SIG-M5 (cell line): Measurements from ENCODE around the gene DICER1.
"Not testable (repeated sequence)": the region's sequence is repeated elsewhere in the genome, so short reads cannot be mapped to it uniquely, and the experiment has no call there.

Experiments
- DNase-seq: peaks from one replicate; lab custom pipeline; 2025; lab: John Stamatoyannopoulos, UW

Gene DICER1

DNA sequence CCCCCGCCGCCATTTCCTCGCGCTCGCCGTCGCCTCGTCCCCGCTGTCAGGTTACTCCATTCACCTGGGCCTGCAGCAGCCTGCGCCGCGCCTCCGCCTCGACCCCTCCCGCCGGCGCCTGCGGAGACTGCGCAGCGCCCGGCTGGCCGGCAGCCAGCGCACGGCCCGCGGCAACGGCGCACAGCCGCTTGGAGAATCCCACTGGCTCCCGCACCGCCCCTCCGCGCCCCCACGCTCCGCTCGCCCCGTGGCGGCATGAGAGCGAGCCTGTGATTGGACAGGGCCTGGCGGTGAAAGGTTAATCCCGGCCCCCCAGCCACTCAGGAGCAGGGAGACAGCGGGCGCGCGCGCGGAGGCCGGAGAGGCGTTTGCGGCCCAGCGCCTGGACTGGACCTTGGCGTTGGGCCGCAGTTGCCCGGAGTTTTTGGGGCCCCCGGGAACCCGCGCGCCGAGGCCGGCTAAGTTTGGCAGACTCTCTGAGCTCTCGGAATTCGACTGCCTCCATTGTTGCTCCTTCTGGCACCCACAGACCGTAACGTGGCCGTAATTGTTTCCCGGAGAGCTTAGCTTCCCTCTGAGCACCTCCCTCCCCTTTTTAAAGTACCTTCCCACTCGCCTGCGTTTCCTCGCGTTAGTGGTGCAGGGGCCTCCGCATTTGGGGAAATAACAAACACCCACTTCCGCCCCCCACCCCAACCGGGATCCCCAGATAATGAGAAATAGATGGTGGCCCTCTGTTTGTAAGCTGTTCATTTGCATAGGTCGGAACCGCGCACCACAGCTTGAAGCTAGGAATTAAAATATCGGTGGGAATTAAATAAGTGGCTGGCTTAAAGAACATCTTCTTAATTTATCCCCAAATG is at the start of gene DICER1:
TSS of gene DICER1 (minus strand) at position 203 of the 863 bp plus-strand sequence. CDS start 24,071 bp downstream, outside the sequence.
- peak; percentile 4 for DNase-seq

GRCh38 chr14:95206534-95206933 is 49.2 kb upstream of the DICER1 start:
- no peak for DNase-seq

GRCh38 chr14:95204705-95205104 is 47.4 kb upstream of the DICER1 start:
- no peak for DNase-seq

GRCh38 chr14:95201745-95202144 is 44.4 kb upstream of the DICER1 start:
- not testable (repeated sequence) for DNase-seq

GRCh38 chr14:95200404-95200803 is 43.1 kb upstream of the DICER1 start:
- DNase-seq = no peak

DNA sequence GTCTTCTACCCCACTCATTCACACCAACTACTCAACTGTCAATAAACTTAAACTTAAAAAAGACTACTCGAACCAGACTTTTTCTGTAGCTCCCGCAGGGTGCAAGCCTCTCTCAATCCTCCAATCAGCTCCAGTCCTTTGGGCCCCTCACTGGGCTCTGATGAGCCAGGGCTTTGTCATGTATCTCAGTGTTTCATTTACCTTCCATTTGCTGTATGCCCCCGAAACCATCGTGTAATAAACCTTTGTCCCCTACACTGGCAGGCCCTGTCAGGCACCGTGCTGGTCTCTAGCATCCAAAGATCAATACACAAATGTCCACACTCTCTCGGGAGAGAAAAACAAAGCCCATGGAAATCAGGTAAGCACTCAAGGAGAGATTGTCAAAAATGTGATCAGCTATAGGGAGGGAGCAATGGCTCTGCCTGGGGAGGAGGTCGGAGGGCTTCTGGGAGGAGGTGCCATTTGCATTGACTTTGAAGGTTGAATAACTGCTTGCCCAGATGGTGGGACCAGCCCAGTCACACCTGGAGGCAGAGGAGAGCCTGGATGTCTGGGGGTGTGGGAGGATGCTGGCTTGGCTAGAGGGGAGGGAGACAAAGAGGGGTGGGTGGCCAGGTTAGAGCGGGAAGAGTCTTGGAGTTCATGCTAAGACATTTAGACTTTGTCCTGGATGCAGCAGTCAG is 42.1 kb upstream of the DICER1 start:
- DNase-seq = no peak

- no peak for DNase-seq
Observed at GRCh38 chr14:95198320-95198719, 41.0 kb upstream of the DICER1 start.

- no peak for DNase-seq
Observed at GRCh38 chr14:95197551-95197950, 40.2 kb upstream of the DICER1 start.

- DNase-seq = no peak
Observed at GRCh38 chr14:95196826-95197545, 39.7 kb upstream of the DICER1 start.

DNA sequence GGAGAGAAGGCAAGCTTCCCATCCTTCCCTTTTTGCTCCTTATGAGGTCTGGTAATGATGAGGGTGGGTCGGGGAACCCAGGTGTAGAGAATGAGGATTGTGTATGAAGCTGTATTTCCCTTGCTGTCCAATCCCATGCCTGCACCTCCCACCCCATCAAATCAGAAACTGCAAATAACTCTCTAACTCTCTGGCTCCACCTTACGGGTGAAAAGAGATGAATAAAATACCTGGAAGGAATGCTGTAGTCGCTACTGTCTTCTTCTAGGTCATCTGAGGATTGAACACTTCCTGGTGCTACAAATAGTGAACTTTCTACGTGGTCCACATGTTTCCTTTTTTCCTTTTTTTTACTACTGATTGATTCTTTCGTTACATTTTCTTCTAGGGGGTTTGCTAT is 38.9 kb upstream of the DICER1 start:
- DNase-seq = no peak

DNA sequence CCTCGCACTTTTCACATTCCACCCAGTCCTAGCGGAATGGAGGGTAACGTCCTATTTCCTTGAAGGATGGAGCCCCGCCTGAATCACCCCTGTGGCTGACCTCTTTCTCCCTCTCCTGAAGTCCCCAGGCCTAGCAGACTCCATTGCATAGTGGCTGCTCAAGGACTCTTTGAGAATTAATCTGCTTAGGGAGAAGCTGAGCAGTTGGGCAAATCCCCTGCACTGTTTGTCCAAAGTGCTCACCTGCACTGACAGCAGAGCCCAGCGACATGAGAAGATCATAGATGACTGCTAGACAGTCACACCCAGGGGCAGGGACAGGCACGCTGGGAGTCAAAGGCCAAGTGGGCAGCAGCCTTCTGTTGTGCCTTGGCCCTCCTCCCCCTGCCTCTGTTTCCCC is 37.7 kb upstream of the DICER1 start:
- no peak for DNase-seq

DNA sequence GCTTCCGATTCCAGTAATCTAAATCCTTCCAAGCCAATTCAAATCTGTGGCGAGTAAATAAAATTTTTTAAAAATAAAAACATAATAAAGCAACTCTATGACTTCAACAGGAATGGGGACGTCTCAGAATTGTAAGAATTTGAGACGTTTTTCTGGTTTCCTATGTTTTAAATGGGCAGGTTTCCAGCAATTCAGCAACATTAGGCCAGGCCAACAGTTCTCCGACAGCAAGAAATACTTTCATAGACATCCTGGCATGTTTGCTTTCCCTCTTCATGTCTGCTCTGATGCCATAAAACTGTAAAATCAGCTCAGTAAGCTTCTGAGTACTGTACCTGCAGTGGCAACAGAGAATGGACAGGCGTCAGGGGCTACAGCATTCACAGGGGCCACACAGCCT is 35.8 kb upstream of the DICER1 start:
- no peak for DNase-seq

DNA sequence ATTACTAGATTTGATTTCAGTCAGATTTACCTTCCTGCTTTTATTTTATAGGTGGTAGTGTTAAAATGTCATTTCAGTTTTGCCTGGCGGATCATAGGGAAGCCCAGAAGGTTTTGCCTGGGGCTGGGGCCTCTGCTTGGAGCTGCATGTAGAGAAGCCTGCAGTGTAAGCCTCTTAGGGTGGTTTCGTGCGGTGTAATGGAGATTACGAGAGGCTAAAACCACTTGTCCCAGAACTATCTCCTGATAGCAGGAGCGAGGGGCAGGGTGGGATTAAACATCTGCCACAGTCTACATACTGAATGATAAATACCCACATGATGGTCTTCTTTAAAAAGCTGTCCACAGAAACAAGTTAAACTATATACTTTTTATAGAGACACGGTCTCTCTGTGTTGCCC is 35.0 kb upstream of the DICER1 start:
- DNase-seq = no peak

DNA sequence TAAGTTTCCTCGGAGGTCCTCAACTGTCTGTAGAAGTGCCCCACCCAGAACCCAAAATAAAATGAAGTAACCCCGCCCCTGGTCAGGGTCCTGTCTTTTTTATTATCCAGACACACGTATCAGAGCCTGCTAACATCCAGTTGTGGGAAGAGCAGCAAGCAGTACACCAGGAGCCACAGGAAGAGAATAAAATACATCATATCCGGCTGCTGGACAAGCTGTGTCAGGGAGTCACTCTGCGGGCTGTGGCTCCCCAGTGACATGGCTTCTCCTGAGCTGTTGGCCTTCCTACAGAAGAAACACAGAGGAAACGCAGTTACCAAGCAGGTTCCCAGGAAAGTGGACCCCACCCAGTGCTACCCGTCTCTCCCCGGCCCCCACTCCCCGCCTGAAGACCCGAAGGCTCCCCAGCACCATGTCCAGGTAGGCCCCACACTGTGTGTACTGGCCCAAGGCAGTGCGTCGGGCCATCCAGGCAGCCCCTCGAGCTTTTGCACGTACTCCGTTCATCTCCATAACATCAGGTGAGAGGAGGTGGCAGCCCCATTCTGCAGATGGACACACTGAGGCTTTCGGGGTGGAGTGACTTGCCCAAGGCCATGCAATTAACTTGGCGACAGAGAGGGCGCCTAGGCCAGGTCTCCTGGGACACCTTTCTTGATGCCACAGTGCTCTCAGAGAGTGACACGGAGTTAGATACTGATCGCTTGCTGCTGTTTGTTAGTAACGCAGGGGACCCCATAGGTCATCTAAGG is 34.3 kb upstream of the DICER1 start:
- DNase-seq = no peak

GRCh38 chr14:95190857-95191256 is 33.5 kb upstream of the DICER1 start:
- no peak for DNase-seq

GRCh38 chr14:95190346-95190840 is 33.1 kb upstream of the DICER1 start:
- no peak for DNase-seq

DNA sequence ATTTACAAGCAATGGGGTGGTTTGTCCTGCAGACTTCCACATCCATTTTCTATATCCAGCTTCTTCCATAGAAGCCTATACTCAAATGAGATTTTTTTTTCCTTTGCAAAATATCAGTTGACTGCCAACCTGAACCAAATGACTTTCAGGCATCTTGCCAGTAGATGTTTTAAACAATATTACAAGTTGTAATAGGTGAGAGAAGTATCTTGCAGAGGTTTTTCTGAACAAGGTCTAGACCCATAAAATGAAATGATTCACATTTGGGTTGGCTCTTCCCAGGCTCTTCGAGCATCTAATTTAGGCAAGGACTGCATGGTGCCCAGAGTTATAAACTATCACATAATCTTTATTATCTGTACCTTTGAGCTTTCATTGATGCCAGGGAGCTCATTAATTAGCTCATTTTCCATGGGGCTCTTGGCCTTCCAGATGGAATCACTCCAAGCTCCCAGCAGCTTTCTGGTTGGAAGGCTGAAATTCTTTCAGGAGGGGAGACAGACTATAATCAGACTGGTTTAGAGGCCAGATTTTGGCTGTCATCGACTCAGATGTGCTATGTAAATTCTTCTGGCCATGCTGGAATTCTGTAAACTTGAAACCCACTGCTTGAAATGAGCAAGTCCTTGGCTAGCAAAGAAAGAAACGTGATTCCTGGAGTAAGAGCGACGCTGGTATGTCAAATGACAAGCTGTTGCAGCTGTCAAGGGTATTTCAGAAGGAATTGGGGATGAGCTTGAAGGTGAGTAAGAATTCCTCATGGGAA is 32.2 kb upstream of the DICER1 start:
- no peak for DNase-seq

GRCh38 chr14:95188380-95188779 is 31.1 kb upstream of the DICER1 start:
- DNase-seq = no peak

- DNase-seq = peak; percentile 47
Observed at GRCh38 chr14:95185767-95186392, 28.6 kb upstream of the DICER1 start.

GRCh38 chr14:95185033-95185766 is 27.9 kb upstream of the DICER1 start:
- peak; percentile 13 for DNase-seq
